Mesenchymal stem cell (in vitro differentiated cells and primary cell): ENCODE results near the gene FXYD6.

Source experiments
- DNase-seq: peaks from one replicate; pipeline ENCODE4 v3.0.0-alpha.2; 2013
- H2AFZ ChIP-seq: one replicate; pipeline ENCODE4 v1.6.1; 2013; ENCODE audit warnings: low read depth, mild to moderate bottlenecking, control low read depth, inconsistent platforms, low read length, moderate library complexity
- H2AK5ac ChIP-seq: 2 replicates; pipeline ENCODE4 v1.6.1; 2013; ENCODE audit warnings: low read length, moderate library complexity, mild to moderate bottlenecking, inconsistent platforms; ENCODE audit not compliant: severe bottlenecking
- H2BK120ac ChIP-seq: one replicate; pipeline ENCODE4 v1.6.1; 2013; ENCODE audit warnings: low read depth, mild to moderate bottlenecking, inconsistent platforms, low read length, moderate library complexity
- H2BK12ac ChIP-seq, 2 experiments: one replicate each; pipeline ENCODE4 v1.6.1; 2013; ENCODE audit warnings: inconsistent platforms in 2 of 2, low read length in 2 of 2, mild to moderate bottlenecking in 2 of 2, moderate library complexity in 2 of 2, control low read depth in 1 of 2
- H2BK15ac ChIP-seq: one replicate; pipeline ENCODE4 v1.6.1; 2013; ENCODE audit warnings: mild to moderate bottlenecking, low read depth, inconsistent platforms; ENCODE audit not compliant: poor library complexity, severe bottlenecking
- H2BK5ac ChIP-seq: 2 replicates; pipeline ENCODE4 v1.6.1; 2013; ENCODE audit warnings: low read depth, mild to moderate bottlenecking, low read length, control low read depth, inconsistent platforms; ENCODE audit not compliant: poor library complexity, severe bottlenecking
- H3K14ac ChIP-seq, 2 experiments: one replicate each; pipeline ENCODE4 v1.6.1; 2013; ENCODE audit warnings: inconsistent platforms in 2 of 2, low read length in 2 of 2, control low read depth in 1 of 2, mild to moderate bottlenecking in 1 of 2, moderate library complexity in 1 of 2
- H3K18ac ChIP-seq, 2 experiments: one replicate each; pipeline ENCODE4 v1.6.1; 2013; ENCODE audit warnings: inconsistent platforms in 2 of 2, low read length in 2 of 2, control low read depth in 1 of 2, low read depth in 1 of 2, mild to moderate bottlenecking in 1 of 2
- H3K23ac ChIP-seq, 2 experiments: one replicate each; pipeline ENCODE4 v1.6.1; 2013; ENCODE audit warnings: inconsistent platforms in 2 of 2, low read length in 2 of 2, mild to moderate bottlenecking in 2 of 2, moderate library complexity in 2 of 2, control low read depth in 1 of 2
- H3K27ac ChIP-seq: 2 replicates; pipeline ENCODE4 v1.5.1; 2013; ENCODE audit warnings: mild to moderate bottlenecking, moderate library complexity, low read length, control low read depth, inconsistent platforms; ENCODE audit not compliant: poor library complexity, severe bottlenecking
- H3K27me3 ChIP-seq, 2 experiments: 2 replicates each; pipeline versions ENCODE4 v1.6.1 to v1.7.0; 2013; ENCODE audit warnings: low read length in 2 of 2, mild to moderate bottlenecking in 2 of 2, moderate library complexity in 2 of 2, control low read depth in 1 of 2, inconsistent platforms in 1 of 2; ENCODE audit not compliant: control insufficient read depth in 1 of 2, insufficient read depth in 1 of 2
- H3K36me3 ChIP-seq, 2 experiments: 2 replicates each; pipeline versions ENCODE4 v1.6.1 to v1.7.0; 2013; ENCODE audit warnings: low read length in 2 of 2, control low read depth in 1 of 2, inconsistent platforms in 1 of 2, low read depth in 1 of 2, mild to moderate bottlenecking in 1 of 2; ENCODE audit not compliant: insufficient read depth in 2 of 2, control insufficient read depth in 1 of 2
- H3K4ac ChIP-seq, 2 experiments: one replicate each; pipeline ENCODE4 v1.6.1; 2013; ENCODE audit warnings: inconsistent platforms in 2 of 2, low read length in 2 of 2, mild to moderate bottlenecking in 2 of 2, moderate library complexity in 2 of 2, control low read depth in 1 of 2, low read depth in 1 of 2
- H3K4me1 ChIP-seq: 2 replicates; pipeline ENCODE4 v1.6.1; 2013; ENCODE audit warnings: low read depth, low read length, control low read depth; ENCODE audit not compliant: control insufficient read depth, insufficient read depth
- H3K4me2 ChIP-seq: 2 replicates; pipeline ENCODE4 v1.6.1; 2013; ENCODE audit warnings: low read length, mild to moderate bottlenecking, inconsistent platforms; ENCODE audit not compliant: poor library complexity, severe bottlenecking
- H3K4me3 ChIP-seq, 2 experiments: 2 replicates each; pipeline versions ENCODE4 v1.5.1 to v1.7.0; 2013; ENCODE audit warnings: low read length in 2 of 2, mild to moderate bottlenecking in 2 of 2, control low read depth in 1 of 2, low read depth in 1 of 2; ENCODE audit not compliant: insufficient read depth in 1 of 2
- H3K79me1 ChIP-seq: replicated peaks from 2 replicates; pipeline ENCODE4 v1.6.1; 2013; ENCODE audit warnings: mild to moderate bottlenecking, control low read depth, low read length, inconsistent platforms; ENCODE audit not compliant: poor library complexity, severe bottlenecking
- H3K9ac ChIP-seq: 2 replicates; pipeline ENCODE4 v1.7.0; 2013; ENCODE audit warnings: mild to moderate bottlenecking, low read length, moderate library complexity
- H3K9me3 ChIP-seq: 2 replicates; pipeline ENCODE4 v1.7.0; 2013; ENCODE audit warnings: mild to moderate bottlenecking, low read length; ENCODE audit not compliant: control insufficient read depth
- H4K8ac ChIP-seq: one replicate; pipeline ENCODE4 v1.6.1; 2013; ENCODE audit warnings: inconsistent platforms, mild to moderate bottlenecking, low read length, moderate library complexity
- H4K91ac ChIP-seq: one replicate; pipeline ENCODE4 v1.6.1; 2013; ENCODE audit warnings: mild to moderate bottlenecking, low read length, inconsistent platforms
- WGBS: methylation state at CpG from one replicate; pipeline ENCODE4 v1.1.7; 2013; ENCODE audit warnings: mixed read lengths; 5-methylcytosine and 5-hydroxymethylcytosine counted together

Gene FXYD6

DNA sequence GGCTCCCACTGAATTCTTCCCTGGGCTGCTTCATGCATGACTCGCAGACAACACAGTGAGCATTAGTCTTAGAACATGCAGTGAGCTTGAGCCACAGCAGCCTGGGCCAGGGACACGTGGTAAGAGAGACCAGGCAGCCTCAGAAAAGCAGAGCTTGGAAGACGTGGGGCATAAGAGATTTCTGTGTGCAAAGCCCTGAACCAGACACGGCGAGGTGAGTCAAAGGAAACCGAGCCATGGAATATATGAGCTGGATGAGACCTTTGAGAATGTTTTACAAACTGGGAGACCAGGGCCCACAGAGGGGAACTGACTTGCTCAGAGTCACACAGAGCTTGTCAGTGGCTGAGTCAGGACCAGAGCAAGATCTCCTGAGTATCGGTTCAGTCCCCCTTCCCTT lies 8.5 kb upstream of the FXYD6 start:
- no peaks in the 10 kb centered on the region for H3K9me3 ChIP-seq
- H2AFZ ChIP-seq, result no peak overlapping the region
- no peak overlapping the region for H3K4me2 ChIP-seq
- peak overlapping the region; percentile 40 to 89 for H3K18ac ChIP-seq
- H3K27ac ChIP-seq, result peak overlapping the region; percentile 17
- H3K79me1 ChIP-seq, result no peaks in the 10 kb centered on the region
- H3K27me3 ChIP-seq, result peaks cover 21 to 25% of the 10 kb centered on the region in 2 experiments
- peak overlapping the region; percentile 84 for H3K9ac ChIP-seq
- H2AK5ac ChIP-seq, result no peak overlapping the region
- no peak overlapping the region for H4K8ac ChIP-seq
- H3K4ac ChIP-seq, result peak overlapping the region; percentile 46 to 88
- peak overlapping the region; percentile 5 for H4K91ac ChIP-seq
- H3K23ac ChIP-seq, result no peak overlapping the region
- DNase-seq, result peak; percentile 92
- peak overlapping the region in 1 of 2 experiments; percentile 76 for H3K14ac ChIP-seq
- 39% methylated on average over 6 of the region's 7 CpGs for WGBS
- H3K36me3 ChIP-seq, result no peaks in the 10 kb centered on the region
- peak overlapping the region in 1 of 2 experiments; percentile 65 for H3K4me3 ChIP-seq
- H2BK15ac ChIP-seq, result no peak overlapping the region
- peaks cover 16% of the 10 kb centered on the region for H3K4me1 ChIP-seq
- peak overlapping the region; percentile 34 to 95 for H2BK12ac ChIP-seq
- no peak overlapping the region for H2BK5ac ChIP-seq
- peak overlapping the region; percentile 78 for H2BK120ac ChIP-seq

DNA sequence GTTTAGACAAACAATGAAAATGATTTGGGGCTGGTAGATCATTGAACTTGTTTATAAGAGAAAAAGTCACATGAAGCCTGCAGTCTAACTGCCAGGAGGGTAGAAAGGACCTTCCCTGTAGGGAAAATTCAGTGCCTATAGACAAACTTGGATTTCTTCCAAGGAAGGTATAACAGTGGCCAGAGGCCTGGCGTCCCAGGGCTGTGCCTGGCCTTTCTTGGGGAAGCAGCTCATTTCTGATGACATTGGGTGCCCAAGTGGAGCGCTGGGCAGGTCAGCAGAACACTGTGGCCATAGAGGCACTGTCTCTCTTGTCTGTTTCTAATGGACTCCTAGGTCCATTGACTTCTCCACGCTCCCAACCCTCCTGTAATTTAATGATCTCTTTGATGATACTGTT lies 6.6 kb upstream of the FXYD6 start:
- Histone ChIP-seq H2BK5ac (no peak overlapping the region), H3K27ac (no peak overlapping the region), H2BK15ac (no peak overlapping the region), H4K8ac (no peak overlapping the region), H3K23ac (no peak overlapping the region), H3K4me2 (no peak overlapping the region), H4K91ac (no peak overlapping the region), H3K79me1 (no peaks in the 10 kb centered on the region), H3K4ac (peak overlapping the region; percentile 5 to 42), H2BK12ac (peak overlapping the region in 1 of 2 experiments; percentile 51), H3K4me1 (peaks cover 14% of the 10 kb centered on the region), H3K36me3 (no peaks in the 10 kb centered on the region), H3K14ac (no peak overlapping the region), H2AK5ac (no peak overlapping the region), H3K18ac (peak overlapping the region in 1 of 2 experiments; percentile 64), H3K9ac (no peak overlapping the region), H2BK120ac (no peak overlapping the region), H2AFZ (no peak overlapping the region), H3K9me3 (no peaks in the 10 kb centered on the region), H3K4me3 (no peak overlapping the region), H3K27me3 (peaks cover 33 to 45% of the 10 kb centered on the region in 2 experiments)
- 84% methylated on average over 2 of the region's 3 CpGs for WGBS
- no peak for DNase-seq

DNA sequence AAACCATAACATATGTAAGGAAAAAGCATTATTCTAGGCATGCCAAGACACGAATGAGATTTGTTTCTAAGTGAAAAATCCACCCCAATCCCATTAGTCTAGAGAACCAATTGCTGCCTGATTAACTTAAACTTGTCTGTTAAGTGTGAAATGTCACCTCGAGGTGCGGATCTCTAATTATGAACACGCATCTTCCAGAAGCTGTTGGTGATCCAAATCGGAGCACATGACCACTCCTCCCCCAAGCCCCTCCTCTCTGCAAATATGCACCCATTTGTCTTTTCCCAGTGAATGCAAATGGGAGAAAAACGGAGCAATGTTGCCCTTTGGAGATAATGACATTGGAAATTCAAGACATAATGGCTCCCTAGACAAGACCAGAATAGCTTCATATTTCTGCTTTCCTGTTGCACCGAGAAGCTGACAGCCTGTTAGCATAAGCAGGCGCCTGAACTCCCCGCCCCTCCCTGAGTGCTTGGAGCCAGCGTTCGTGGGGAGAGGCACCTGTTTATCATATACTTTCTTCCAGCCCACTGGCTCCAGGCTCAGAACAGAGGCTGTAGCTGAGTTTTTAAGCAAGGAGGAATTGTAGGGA lies 6.0 kb upstream of the FXYD6 start:
- Histone ChIP-seq H3K23ac (no peak overlapping the region), H3K4me2 (no peak overlapping the region), H3K9me3 (no peaks in the 10 kb centered on the region), H2BK15ac (no peak overlapping the region), H3K36me3 (no peaks in the 10 kb centered on the region), H4K91ac (no peak overlapping the region), H2BK5ac (no peak overlapping the region), H4K8ac (no peak overlapping the region), H3K9ac (no peak overlapping the region), H3K18ac (no peak overlapping the region), H3K14ac (no peak overlapping the region), H3K4me1 (peaks cover 13% of the 10 kb centered on the region), H3K27me3 (peaks cover 33 to 51% of the 10 kb centered on the region in 2 experiments), H3K4me3 (no peak overlapping the region), H2AK5ac (no peak overlapping the region), H2AFZ (no peak overlapping the region), H2BK120ac (no peak overlapping the region), H3K79me1 (no peaks in the 10 kb centered on the region), H3K4ac (no peak overlapping the region), H2BK12ac (no peak overlapping the region), H3K27ac (no peak overlapping the region)
- WGBS, result 54% methylated on average over 8 of the region's 11 CpGs
- peak; percentile 25 for DNase-seq

DNA sequence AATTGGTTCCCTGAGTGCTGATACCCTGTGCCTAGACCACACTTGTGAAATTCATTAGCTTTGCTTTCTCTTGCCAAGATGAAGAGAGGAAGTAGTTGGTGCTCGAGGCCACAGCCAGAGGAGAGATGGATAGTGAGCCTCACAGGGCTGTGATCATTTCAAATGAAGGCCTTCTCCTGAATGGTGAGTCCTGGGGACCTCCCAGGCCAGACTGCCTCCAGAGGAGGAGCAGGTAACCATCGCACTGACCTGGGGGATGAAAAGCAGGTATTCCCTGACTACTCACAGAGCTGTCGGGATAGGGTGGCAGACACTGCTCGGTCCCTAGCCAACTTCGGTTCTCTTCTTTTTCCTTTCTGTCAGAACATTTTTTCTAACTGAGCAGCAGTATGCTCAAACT lies 4.8 kb upstream of the FXYD6 start:
- H4K8ac ChIP-seq, result no peak overlapping the region
- no peak overlapping the region for H3K27ac ChIP-seq
- WGBS, result 87% methylated on average over 5 of the region's 5 CpGs
- H3K36me3 ChIP-seq, result no peaks in the 10 kb centered on the region
- no peak overlapping the region for H2AK5ac ChIP-seq
- no peak overlapping the region for H3K4me3 ChIP-seq
- no peak overlapping the region for H4K91ac ChIP-seq
- H2BK15ac ChIP-seq, result no peak overlapping the region
- H3K27me3 ChIP-seq, result peaks cover 33 to 59% of the 10 kb centered on the region in 2 experiments
- H3K9me3 ChIP-seq, result no peaks in the 10 kb centered on the region
- H2BK12ac ChIP-seq, result no peak overlapping the region
- no peak overlapping the region for H2BK120ac ChIP-seq
- H2AFZ ChIP-seq, result no peak overlapping the region
- no peak overlapping the region for H3K18ac ChIP-seq
- H3K4me1 ChIP-seq, result peaks cover 17% of the 10 kb centered on the region
- no peak for DNase-seq
- no peak overlapping the region for H2BK5ac ChIP-seq
- no peak overlapping the region for H3K4ac ChIP-seq
- H3K79me1 ChIP-seq, result peaks cover 5% of the 10 kb centered on the region
- H3K4me2 ChIP-seq, result no peak overlapping the region
- peak overlapping the region in 1 of 2 experiments; percentile 3 for H3K23ac ChIP-seq
- H3K14ac ChIP-seq, result no peak overlapping the region
- H3K9ac ChIP-seq, result no peak overlapping the region
